Activated B cell treated with CpG ODN at 0.5 μM for 24 hours (primary cell): ENCODE data around the gene LCORL. TPM values are rescaled to one million over a fixed set of nuclear protein-coding genes. Genes with fewer than 3 reads are reported as not detected.

Experiments used
- ATAC-seq: fragments of 200-7000 bp; cut with Tn5 transposase; one replicate; pipeline ENCODE4 v1.10.0; 2021; ENCODE audit warnings: low read depth, mild to moderate bottlenecking, moderate library complexity
- CTCF ChIA-PET: fragments of 350-600 bp; sonication (Branson Sonifier 250); formaldehyde crosslinking; loops from one replicate; lab custom pipeline; 2021; ENCODE audit warnings: antibody characterized with exemption; lab: Charles Lee
- POLR2A ChIA-PET: fragments of 350-600 bp; sonication (Branson Sonifier 250); formaldehyde crosslinking; loops from one replicate; lab custom pipeline; 2021; ENCODE audit warnings: antibody characterized with exemption; lab: Charles Lee
- DNase-seq: peaks from one replicate; pipeline ENCODE4 v3.0.0; 2022
- H3K27ac Mint-ChIP-seq: one replicate; pipeline ENCODE4 v1.8.0; 2020; ENCODE audit warnings: mixed read lengths
- H3K27me3 Mint-ChIP-seq: one replicate; pipeline ENCODE4 v1.8.0; 2021; ENCODE audit warnings: mixed read lengths
- H3K36me3 Mint-ChIP-seq: one replicate; pipeline ENCODE4 v1.8.0; 2021; ENCODE audit warnings: low read depth, mixed read lengths
- H3K4me1 Mint-ChIP-seq: one replicate; pipeline ENCODE4 v1.8.0; 2021; ENCODE audit warnings: mixed read lengths
- H3K4me3 Mint-ChIP-seq: one replicate; pipeline ENCODE4 v1.8.0; 2020; ENCODE audit warnings: mild to moderate bottlenecking, mixed read lengths
- H3K9me3 Mint-ChIP-seq: one replicate; pipeline ENCODE4 v1.8.0; 2020; ENCODE audit warnings: mixed read lengths
- CTCF ChIP-seq: fragments of 200-600 bp; IDR thresholded peaks from one replicate; pipeline ENCODE4 v1.8.0; 2022; ENCODE audit warnings: antibody characterized with exemption, mild to moderate bottlenecking
- intact Hi-C: fragments of 100-400 bp; cut with micrococcal nuclease; formaldehyde crosslinking; loops from one replicate; pipeline ENCODE4 v1.15.1; 2024
- total RNA-seq: library from RNA; stranded (reverse); gene quantifications from 2 replicates; pipeline ENCODE4 v1.2.3, GENCODE V29; 2022

The LCORL gene
- total RNA-seq, 1 donor from 2014 or later: 12.6 TPM

GRCh38 chr4:18057821-18058533 lies 36.4 kb upstream of the LCORL start:
- ChIA-PET POLR2A (interaction anchor here (0.7 to 1.0 kb wide), 3 partner anchors 36 to 247 kb away, joined by 3 read pairs; partner anchors contain the start of genes DCAF16, LCORL and NCAPG), CTCF (no interaction called here)
- Mint-ChIP-seq H3K9me3 (peaks cover 3% of the 10 kb centered on the region), H3K27me3 (peaks cover 2% of the 10 kb centered on the region), H3K36me3 (no peaks in the 10 kb centered on the region), H3K27ac (no peak overlapping the region), H3K4me3 (peak overlapping the region; percentile 12), H3K4me1 (peaks cover 13% of the 10 kb centered on the region)
- intact Hi-C loops: loop anchor here (1.0 kb wide), 1 partner anchor 36 kb away; no protein-coding TSS in a partner anchor
- no peak for ATAC-seq
- TF ChIP-seq CTCF: no peak
- no peak for DNase-seq

DNA sequence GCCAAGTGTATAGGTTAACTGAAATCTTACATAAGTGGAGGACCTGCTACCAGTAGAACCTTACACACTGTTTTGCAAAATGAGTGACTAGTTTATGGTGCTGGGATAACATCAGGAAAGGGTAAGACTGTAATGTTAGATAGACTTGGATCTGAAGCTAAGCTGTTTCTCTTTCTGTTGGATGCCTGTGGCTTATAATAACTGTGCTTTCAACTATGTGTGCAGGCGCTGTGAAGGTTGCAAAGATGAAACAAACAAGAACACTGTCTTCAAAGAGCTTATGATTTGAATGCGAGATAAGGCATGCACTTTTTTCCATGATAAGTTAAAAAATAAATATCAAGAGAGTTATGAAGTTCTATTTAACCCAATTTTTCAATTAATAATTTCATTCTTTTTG lies 34.5 kb upstream of the LCORL start:
- DNase-seq: no peak
- TF ChIP-seq CTCF: no peak
- ChIA-PET POLR2A (no interaction called here), CTCF (no interaction called here)
- H3K4me1 Mint-ChIP-seq: peaks cover 13% of the 10 kb centered on the region
- H3K27ac Mint-ChIP-seq: no peak overlapping the region
- ATAC-seq: no peak
- intact Hi-C loops: no loop called here
- H3K36me3 Mint-ChIP-seq: no peaks in the 10 kb centered on the region
- no peaks in the 10 kb centered on the region for H3K9me3 Mint-ChIP-seq
- H3K27me3 Mint-ChIP-seq: peaks cover 2% of the 10 kb centered on the region
- peak overlapping the region; percentile 5 for H3K4me3 Mint-ChIP-seq

GRCh38 chr4:18052158-18052557 lies 30.6 kb upstream of the LCORL start:
- ChIA-PET CTCF (no interaction called here), POLR2A (no interaction called here)
- H3K36me3 Mint-ChIP-seq: no peaks in the 10 kb centered on the region
- DNase-seq (no peak), ATAC-seq (no peak)
- TF ChIP-seq CTCF: no peak
- H3K27me3 Mint-ChIP-seq: peaks cover 2% of the 10 kb centered on the region
- intact Hi-C loops: no loop called here
- no peak overlapping the region for H3K27ac Mint-ChIP-seq
- H3K4me3 Mint-ChIP-seq: no peak overlapping the region
- H3K4me1 Mint-ChIP-seq: peaks cover 3% of the 10 kb centered on the region
- H3K9me3 Mint-ChIP-seq: no peaks in the 10 kb centered on the region

DNA sequence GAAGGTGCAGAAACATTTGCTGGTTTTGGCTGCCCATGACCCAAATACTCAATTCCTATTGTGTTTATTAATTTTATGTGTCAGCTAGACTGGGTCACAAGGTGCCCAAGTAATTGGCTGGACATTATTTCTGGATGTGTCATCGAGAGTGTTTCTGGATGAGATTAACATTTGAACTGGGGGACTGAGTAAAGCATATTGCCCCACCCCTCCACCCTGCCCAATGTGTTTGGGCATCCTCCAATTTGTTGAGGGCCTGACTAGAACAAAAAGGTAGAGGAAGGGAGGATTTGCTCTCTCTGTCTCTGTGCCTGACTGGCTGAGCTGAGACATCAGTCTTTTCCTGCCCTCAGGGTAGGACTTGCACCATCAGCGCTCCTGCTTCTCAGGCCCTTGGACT lies 29.7 kb upstream of the LCORL start:
- no peak for DNase-seq
- Mint-ChIP-seq H3K9me3 (no peaks in the 10 kb centered on the region), H3K36me3 (no peaks in the 10 kb centered on the region), H3K4me3 (no peak overlapping the region), H3K27ac (no peak overlapping the region), H3K27me3 (peaks cover 2% of the 10 kb centered on the region), H3K4me1 (no peaks in the 10 kb centered on the region)
- intact Hi-C loops: no loop called here
- POLR2A ChIA-PET: no interaction called here
- CTCF ChIA-PET: no interaction called here
- TF ChIP-seq CTCF: no peak
- no peak for ATAC-seq

- intact Hi-C loops: no loop called here
- Mint-ChIP-seq H3K36me3 (no peaks in the 10 kb centered on the region), H3K27me3 (peaks cover 2% of the 10 kb centered on the region), H3K9me3 (no peaks in the 10 kb centered on the region), H3K4me1 (no peaks in the 10 kb centered on the region), H3K4me3 (no peak overlapping the region), H3K27ac (no peak overlapping the region)
- no peak for DNase-seq
- no peak for ATAC-seq
- ChIA-PET POLR2A (no interaction called here), CTCF (no interaction called here)
- no peak for TF ChIP-seq CTCF
Measured at GRCh38 chr4:18050448-18050847, 28.9 kb upstream of the LCORL start.
